Fibroblast of lung (primary cell): ENCODE measurements around the gene ATL1. TPM values are rescaled to one million over a fixed set of nuclear protein-coding genes. Genes with fewer than 3 reads are reported as not detected.

Source experiments
- DNase-seq, 2 donors: peaks; one replicate each; pipeline versions ENCODE4 v3.0.0 to v3.0.0-alpha.2; 2010; ENCODE audit warnings: low read depth in 2 of 2
- H2AFZ ChIP-seq: 2 replicates; pipeline ENCODE4 v1.5.1; 2012; ENCODE audit warnings: low read length, control low read depth, inconsistent platforms
- H3K27ac ChIP-seq: 2 replicates; pipeline ENCODE4 v1.5.1; 2011; ENCODE audit warnings: low read length, control low read depth; ENCODE audit not compliant: insufficient read depth
- H3K27me3 ChIP-seq: 2 replicates; pipeline ENCODE4 v1.5.1; 2011; ENCODE audit warnings: mild to moderate bottlenecking, low read length; ENCODE audit not compliant: control insufficient read depth, insufficient read depth
- H3K36me3 ChIP-seq: 2 replicates; pipeline ENCODE4 v1.5.1; 2011; ENCODE audit warnings: low read length; ENCODE audit not compliant: control insufficient read depth, insufficient read depth
- H3K4me1 ChIP-seq: 2 replicates; pipeline ENCODE4 v1.5.1; 2011; ENCODE audit warnings: low read length; ENCODE audit not compliant: control insufficient read depth, insufficient read depth; ENCODE audit errors: extremely low read depth
- H3K4me2 ChIP-seq: 2 replicates; pipeline ENCODE4 v1.5.1; 2011; ENCODE audit warnings: low read length, control low read depth; ENCODE audit not compliant: insufficient read depth; ENCODE audit errors: extremely low read depth
- H3K4me3 ChIP-seq, 4 experiments: fragments of 200-600 bp in 1 of 4; sonication (generic) in 1 of 4; replicated peaks in 1 of 4; 2 replicates each; pipeline ENCODE4 v1.5.1; 2011 to 2016; ENCODE audit warnings: low read length in 4 of 4, low read depth in 3 of 4, mild to moderate bottlenecking in 3 of 4, control low read depth in 2 of 4, inconsistent platforms in 1 of 4, mixed read lengths in 1 of 4; ENCODE audit not compliant: insufficient read depth in 1 of 4; ENCODE audit errors: control extremely low read depth in 1 of 4
- H3K79me2 ChIP-seq: 2 replicates; pipeline ENCODE4 v1.5.1; 2012; ENCODE audit warnings: mild to moderate bottlenecking, low read length, inconsistent platforms; ENCODE audit not compliant: control insufficient read depth, insufficient read depth
- H3K9ac ChIP-seq: 2 replicates; pipeline ENCODE4 v1.5.1; 2011; ENCODE audit warnings: mild to moderate bottlenecking, low read length, control low read depth; ENCODE audit not compliant: insufficient read depth
- H3K9me3 ChIP-seq: 2 replicates; pipeline ENCODE4 v1.5.1; 2012; ENCODE audit warnings: low read depth, low read length; ENCODE audit not compliant: control insufficient read depth, insufficient read depth
- H4K20me1 ChIP-seq: 2 replicates; pipeline ENCODE4 v1.5.1; 2011; ENCODE audit warnings: low read length; ENCODE audit not compliant: control insufficient read depth, insufficient read depth; ENCODE audit errors: extremely low read depth
- EZH2 ChIP-seq: IDR thresholded peaks from 2 replicates; pipeline ENCODE4 v1.5.1; 2012; ENCODE audit warnings: low read length, control low read depth, mild to moderate bottlenecking; ENCODE audit errors: missing control alignments
- polyA plus RNA-seq, 2 donors: library from polyadenylated mRNA; depleted of rRNA in 1 of 2; stranded (reverse) in 1 of 2; unstranded in 1 of 2; fragments of >200 nt; gene quantifications; 2 replicates each; pipeline ENCODE4 v1.2.1, GENCODE V29; 2011 to 2012; ENCODE audit warnings: missing spikeins in 1 of 2
- total RNA-seq: library from RNA; depleted of rRNA; stranded (reverse); fragments of >200 nt; gene quantifications from 2 replicates; pipeline ENCODE4 v1.2.1, GENCODE V29; 2014
- TF ChIP-seq, protein P1 (sequence below), 2 donors: IDR thresholded peaks in 1 of 2; conservative IDR thresholded peaks in 1 of 2; 1 replicate in 1 of 2; 2 replicates in 1 of 2; pipeline ENCODE4 v1.5.1; 2011 to 2012; ENCODE audit warnings: low read length in 2 of 2, control low read depth in 1 of 2, inconsistent platforms in 1 of 2, low read depth in 1 of 2, mild to moderate bottlenecking in 1 of 2

The ATL1 gene
- total and polyA plus RNA-seq, 2 donors (not counting 1 experiment from before 2014, with no cell fraction given) = 14.9 to 16.2 TPM

DNA sequence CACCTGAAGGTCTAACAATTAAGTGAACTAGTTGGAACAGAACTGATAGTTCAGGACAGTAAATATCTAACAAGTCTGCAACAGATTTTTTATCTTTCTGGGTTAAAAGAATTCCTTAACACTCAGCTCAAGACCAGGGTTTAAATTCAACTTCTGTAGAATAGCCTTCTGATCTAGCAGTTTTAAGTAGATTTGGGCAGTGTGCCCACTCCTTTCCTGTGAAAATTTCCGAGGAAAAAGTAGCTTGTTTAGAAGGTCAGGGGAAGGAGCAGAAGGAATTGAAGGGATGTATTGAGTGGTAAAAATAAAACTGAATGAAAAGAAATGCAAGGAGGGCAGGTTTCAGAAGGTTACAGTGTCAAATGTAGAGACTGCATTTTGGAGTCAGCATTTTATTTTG is 45.8 kb downstream of the ATL1 start:
- no peak overlapping the region for H3K4me2 ChIP-seq
- H3K79me2 ChIP-seq = no peaks in the 10 kb centered on the region
- no peak overlapping the region for H3K27ac ChIP-seq
- H3K27me3 ChIP-seq = no peaks in the 10 kb centered on the region
- no peak overlapping the region for H3K9ac ChIP-seq
- peak; percentile 15 to 31 for DNase-seq
- H3K9me3 ChIP-seq = no peaks in the 10 kb centered on the region
- no peak overlapping the region for H2AFZ ChIP-seq
- H3K4me1 ChIP-seq = no peaks in the 10 kb centered on the region
- no peak overlapping the region for H3K4me3 ChIP-seq
- H4K20me1 ChIP-seq = no peaks in the 10 kb centered on the region
- TF ChIP-seq EZH2 = no peak
- TF ChIP-seq, protein P1, sequence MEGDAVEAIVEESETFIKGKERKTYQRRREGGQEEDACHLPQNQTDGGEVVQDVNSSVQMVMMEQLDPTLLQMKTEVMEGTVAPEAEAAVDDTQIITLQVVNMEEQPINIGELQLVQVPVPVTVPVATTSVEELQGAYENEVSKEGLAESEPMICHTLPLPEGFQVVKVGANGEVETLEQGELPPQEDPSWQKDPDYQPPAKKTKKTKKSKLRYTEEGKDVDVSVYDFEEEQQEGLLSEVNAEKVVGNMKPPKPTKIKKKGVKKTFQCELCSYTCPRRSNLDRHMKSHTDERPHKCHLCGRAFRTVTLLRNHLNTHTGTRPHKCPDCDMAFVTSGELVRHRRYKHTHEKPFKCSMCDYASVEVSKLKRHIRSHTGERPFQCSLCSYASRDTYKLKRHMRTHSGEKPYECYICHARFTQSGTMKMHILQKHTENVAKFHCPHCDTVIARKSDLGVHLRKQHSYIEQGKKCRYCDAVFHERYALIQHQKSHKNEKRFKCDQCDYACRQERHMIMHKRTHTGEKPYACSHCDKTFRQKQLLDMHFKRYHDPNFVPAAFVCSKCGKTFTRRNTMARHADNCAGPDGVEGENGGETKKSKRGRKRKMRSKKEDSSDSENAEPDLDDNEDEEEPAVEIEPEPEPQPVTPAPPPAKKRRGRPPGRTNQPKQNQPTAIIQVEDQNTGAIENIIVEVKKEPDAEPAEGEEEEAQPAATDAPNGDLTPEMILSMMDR (conservative IDR thresholded peaks at IDR 0.05 in 1 of 2, IDR thresholded peaks at IDR 0.05 in 1 of 2; ENCODE audit: low read depth in 1 of 2, low read length in 2 of 2) = no peak
- H3K36me3 ChIP-seq = no peaks in the 10 kb centered on the region

DNA sequence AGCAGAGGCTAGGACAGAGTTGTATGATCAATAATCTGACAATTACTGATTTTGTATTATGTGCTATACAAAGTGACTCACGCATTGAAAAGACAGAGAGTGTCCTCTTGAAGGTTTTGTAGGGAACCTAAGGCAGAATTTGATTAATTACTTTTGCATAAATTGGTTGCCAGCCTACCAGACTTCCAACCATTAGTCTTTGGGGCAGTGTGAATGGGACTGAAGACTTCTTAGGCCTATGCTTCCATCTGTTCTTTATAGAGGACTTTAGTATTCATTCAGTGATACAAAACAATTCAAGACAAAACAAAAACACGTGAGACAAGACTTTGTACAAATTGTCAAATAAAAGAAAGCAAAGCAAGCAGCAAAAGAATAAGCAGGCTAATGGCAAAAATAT is 46.5 kb downstream of the ATL1 start:
- H3K9me3 ChIP-seq = no peaks in the 10 kb centered on the region
- no peaks in the 10 kb centered on the region for H3K27me3 ChIP-seq
- H3K4me2 ChIP-seq = no peak overlapping the region
- no peak overlapping the region for H2AFZ ChIP-seq
- no peak overlapping the region for H3K9ac ChIP-seq
- no peaks in the 10 kb centered on the region for H3K4me1 ChIP-seq
- H3K4me3 ChIP-seq = no peak overlapping the region
- no peak overlapping the region for H3K27ac ChIP-seq
- no peaks in the 10 kb centered on the region for H4K20me1 ChIP-seq
- no peak for DNase-seq
- no peaks in the 10 kb centered on the region for H3K36me3 ChIP-seq
- no peak for TF ChIP-seq EZH2
- TF ChIP-seq, protein P1 (conservative IDR thresholded peaks at IDR 0.05 in 1 of 2, IDR thresholded peaks at IDR 0.05 in 1 of 2; ENCODE audit: low read depth in 1 of 2, low read length in 2 of 2) = no peak
- no peaks in the 10 kb centered on the region for H3K79me2 ChIP-seq

DNA sequence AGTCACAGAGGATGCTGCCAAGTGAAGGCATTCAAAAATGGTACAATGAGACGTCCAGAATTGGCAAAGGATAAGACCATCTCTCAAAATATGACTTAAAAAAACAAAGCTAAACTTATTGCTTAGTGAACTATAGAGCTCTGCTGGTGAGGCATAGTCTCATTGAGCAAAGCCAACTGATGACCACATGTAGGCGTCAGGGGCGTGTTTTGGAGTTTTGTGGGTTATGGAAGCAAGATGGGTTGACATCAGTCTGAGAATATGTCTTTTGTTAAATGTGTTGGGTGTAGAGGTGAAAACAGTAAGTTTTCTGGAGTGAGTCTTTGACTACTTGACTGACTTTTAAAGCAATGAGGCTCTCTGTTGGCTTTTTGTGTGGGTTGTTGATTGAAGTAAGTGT is 47.2 kb downstream of the ATL1 start:
- Histone ChIP-seq H3K9me3 (no peaks in the 10 kb centered on the region), H3K27ac (no peak overlapping the region), H3K9ac (no peak overlapping the region), H3K79me2 (no peaks in the 10 kb centered on the region), H3K36me3 (no peaks in the 10 kb centered on the region), H3K4me1 (no peaks in the 10 kb centered on the region), H4K20me1 (no peaks in the 10 kb centered on the region), H2AFZ (no peak overlapping the region), H3K27me3 (no peaks in the 10 kb centered on the region), H3K4me2 (no peak overlapping the region), H3K4me3 (no peak overlapping the region)
- peak in 1 of 2 donors; percentile 98 for DNase-seq
- TF ChIP-seq, protein P1 (conservative IDR thresholded peaks at IDR 0.05 in 1 of 2, IDR thresholded peaks at IDR 0.05 in 1 of 2; ENCODE audit: low read depth in 1 of 2, low read length in 2 of 2) = no peak
- no peak for TF ChIP-seq EZH2
